Nephron (organoid): ENCODE data around the gene GAB1.
A peak's percentile ranks its signal among the peaks of the same experiment; 100 is the strongest.

Experiments
- H3K27ac Mint-ChIP-seq, 3 experiments: 2 replicates each; pipeline ENCODE4 v1.8.0; 2020; ENCODE audit warnings: mixed read lengths in 3 of 3, mild to moderate bottlenecking in 2 of 3, moderate library complexity in 1 of 3
- H3K27me3 Mint-ChIP-seq: 2 replicates; pipeline ENCODE4 v1.8.0; 2021; ENCODE audit warnings: low read depth, mild to moderate bottlenecking, moderate library complexity, mixed read lengths
- H3K36me3 Mint-ChIP-seq: 2 replicates; pipeline ENCODE4 v1.8.0; 2020; ENCODE audit warnings: low read depth, mixed read lengths
- H3K4me1 Mint-ChIP-seq: 2 replicates; pipeline ENCODE4 v1.8.0; 2020; ENCODE audit warnings: mixed read lengths
- H3K4me3 Mint-ChIP-seq, 3 experiments: 2 replicates each; pipeline ENCODE4 v1.8.0; 2020; ENCODE audit warnings: mild to moderate bottlenecking in 3 of 3, mixed read lengths in 3 of 3, moderate library complexity in 2 of 3
- H3K9me3 Mint-ChIP-seq: 2 replicates; pipeline ENCODE4 v1.8.0; 2020; ENCODE audit warnings: mixed read lengths
- TF ChIP-seq, protein P1 (sequence below), 3 experiments: fragments of 200-600 bp; sonication (generic); IDR thresholded peaks; one replicate each; pipeline ENCODE4 v1.5.0; 2021; ENCODE audit warnings: antibody characterized with exemption in 3 of 3; ENCODE audit not compliant: unreplicated experiment in 3 of 3

The GAB1 gene

DNA sequence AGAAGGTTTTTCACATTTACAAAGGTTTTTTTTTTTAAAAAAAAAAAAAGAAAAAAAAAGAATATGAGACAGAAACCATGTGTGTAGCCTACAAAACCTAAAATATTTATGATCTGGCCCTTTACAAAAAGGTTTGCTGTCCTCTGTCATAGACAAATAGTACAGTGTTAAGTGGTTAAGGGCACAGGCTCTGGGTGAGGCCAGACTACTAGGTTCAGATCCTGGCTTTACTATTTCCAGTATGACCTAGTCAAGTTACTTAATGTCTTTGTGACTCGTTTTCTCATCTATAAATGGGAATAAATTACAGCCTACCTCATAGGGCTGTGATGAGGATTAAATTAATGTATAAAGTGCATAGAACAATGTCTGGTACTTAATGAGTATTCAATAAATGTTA, 56.5 kb downstream of the GAB1 start:
- Mint-ChIP-seq H3K36me3 (no peaks in the 10 kb centered on the region), H3K27ac (no peak overlapping the region), H3K4me3 (no peak overlapping the region), H3K27me3 (no peaks in the 10 kb centered on the region), H3K4me1 (peaks cover 63% of the 10 kb centered on the region), H3K9me3 (no peaks in the 10 kb centered on the region)
- TF ChIP-seq, protein P1, sequence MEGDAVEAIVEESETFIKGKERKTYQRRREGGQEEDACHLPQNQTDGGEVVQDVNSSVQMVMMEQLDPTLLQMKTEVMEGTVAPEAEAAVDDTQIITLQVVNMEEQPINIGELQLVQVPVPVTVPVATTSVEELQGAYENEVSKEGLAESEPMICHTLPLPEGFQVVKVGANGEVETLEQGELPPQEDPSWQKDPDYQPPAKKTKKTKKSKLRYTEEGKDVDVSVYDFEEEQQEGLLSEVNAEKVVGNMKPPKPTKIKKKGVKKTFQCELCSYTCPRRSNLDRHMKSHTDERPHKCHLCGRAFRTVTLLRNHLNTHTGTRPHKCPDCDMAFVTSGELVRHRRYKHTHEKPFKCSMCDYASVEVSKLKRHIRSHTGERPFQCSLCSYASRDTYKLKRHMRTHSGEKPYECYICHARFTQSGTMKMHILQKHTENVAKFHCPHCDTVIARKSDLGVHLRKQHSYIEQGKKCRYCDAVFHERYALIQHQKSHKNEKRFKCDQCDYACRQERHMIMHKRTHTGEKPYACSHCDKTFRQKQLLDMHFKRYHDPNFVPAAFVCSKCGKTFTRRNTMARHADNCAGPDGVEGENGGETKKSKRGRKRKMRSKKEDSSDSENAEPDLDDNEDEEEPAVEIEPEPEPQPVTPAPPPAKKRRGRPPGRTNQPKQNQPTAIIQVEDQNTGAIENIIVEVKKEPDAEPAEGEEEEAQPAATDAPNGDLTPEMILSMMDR (IDR thresholded peaks at IDR 0.05; ENCODE audit: unreplicated experiment in 3 of 3), result no peak

DNA sequence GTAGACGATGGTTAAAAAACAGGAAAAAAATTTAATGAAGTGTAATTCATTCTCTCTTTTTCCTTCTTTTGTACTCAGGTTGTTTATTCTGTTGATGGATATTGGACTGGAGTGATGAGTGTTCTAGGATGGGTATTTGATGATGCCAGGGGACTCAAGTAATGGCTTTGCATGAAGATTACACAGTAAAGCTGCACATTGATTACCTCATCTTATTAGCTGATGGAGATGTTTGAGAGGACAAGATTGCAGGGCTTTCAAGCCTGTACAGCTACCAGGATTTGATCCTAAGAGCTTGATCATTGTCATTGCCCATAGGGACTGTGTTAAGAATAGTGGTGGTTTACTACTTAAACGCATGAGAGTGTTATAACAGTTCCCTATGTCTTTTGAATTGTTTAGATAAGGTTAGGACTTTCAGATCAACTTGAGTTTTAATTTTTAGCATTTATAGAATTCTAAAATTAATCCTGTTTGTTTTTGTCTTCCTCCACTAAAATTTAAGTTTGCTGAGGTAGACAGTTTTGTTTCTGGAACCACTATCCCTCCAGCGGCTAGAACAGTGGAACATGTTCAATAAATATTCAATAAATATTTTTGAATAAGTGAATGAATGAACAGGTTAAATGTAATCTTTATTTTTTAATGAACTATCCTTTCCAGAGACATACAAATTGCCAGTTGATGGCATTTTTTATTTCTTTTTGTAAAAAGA, 58.2 kb downstream of the GAB1 start:
- no peaks in the 10 kb centered on the region for H3K9me3 Mint-ChIP-seq
- TF ChIP-seq, protein P1 (IDR thresholded peaks at IDR 0.05; ENCODE audit: unreplicated experiment in 3 of 3), result no peak
- H3K27me3 Mint-ChIP-seq, result no peaks in the 10 kb centered on the region
- H3K4me3 Mint-ChIP-seq, result no peak overlapping the region
- H3K27ac Mint-ChIP-seq, result no peak overlapping the region
- H3K4me1 Mint-ChIP-seq, result peaks cover 54% of the 10 kb centered on the region
- no peaks in the 10 kb centered on the region for H3K36me3 Mint-ChIP-seq

DNA sequence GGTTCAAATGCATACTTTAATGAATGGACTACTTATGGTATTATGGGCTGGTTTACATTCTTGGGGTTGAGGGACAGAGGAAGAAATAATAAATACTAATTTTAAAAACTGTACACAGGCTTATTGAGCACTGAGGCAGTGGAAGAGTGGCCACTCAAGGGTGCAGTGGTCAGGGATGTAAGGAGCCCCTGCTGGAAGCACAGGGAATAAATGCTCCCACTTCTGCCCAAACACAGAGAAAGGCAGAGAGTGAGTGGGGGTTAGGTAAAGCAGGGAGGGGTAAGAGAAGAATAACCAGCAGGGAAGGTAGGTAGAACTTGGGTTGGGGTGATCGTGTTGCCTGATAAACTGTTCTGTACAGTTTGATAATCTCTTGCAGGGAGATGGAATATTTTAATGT, 60.0 kb downstream of the GAB1 start:
- Mint-ChIP-seq H3K27ac (peak overlapping the region; percentile 16 to 65 (median 43)), H3K27me3 (no peaks in the 10 kb centered on the region), H3K9me3 (no peaks in the 10 kb centered on the region), H3K36me3 (no peaks in the 10 kb centered on the region), H3K4me1 (peaks cover 41% of the 10 kb centered on the region), H3K4me3 (no peak overlapping the region)
- TF ChIP-seq, protein P1 (IDR thresholded peaks at IDR 0.05; ENCODE audit: unreplicated experiment in 3 of 3), result no peak

DNA sequence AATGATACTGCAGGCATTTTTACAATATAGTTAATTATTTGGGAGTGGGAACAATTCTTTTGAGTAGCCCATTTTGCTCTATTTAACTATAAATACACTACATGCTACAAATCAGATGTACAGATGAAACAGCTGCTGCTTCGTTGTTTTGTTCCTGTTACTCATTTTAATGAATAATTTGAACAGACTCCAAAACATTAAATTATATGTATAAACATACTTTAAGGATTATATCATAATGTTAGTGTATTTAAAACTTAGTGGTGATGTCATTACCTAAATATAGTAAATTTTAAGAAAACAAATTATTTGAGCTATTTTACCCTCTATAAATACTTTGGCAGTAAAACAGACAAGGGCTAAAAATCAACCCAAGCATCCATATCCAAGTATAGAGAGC, 60.7 kb downstream of the GAB1 start:
- H3K4me1 Mint-ChIP-seq, result peaks cover 38% of the 10 kb centered on the region
- H3K36me3 Mint-ChIP-seq, result no peaks in the 10 kb centered on the region
- H3K27me3 Mint-ChIP-seq, result no peaks in the 10 kb centered on the region
- H3K27ac Mint-ChIP-seq, result peak overlapping the region; percentile 49 to 65 (median 49)
- H3K4me3 Mint-ChIP-seq, result no peak overlapping the region
- H3K9me3 Mint-ChIP-seq, result no peaks in the 10 kb centered on the region
- TF ChIP-seq, protein P1 (IDR thresholded peaks at IDR 0.05; ENCODE audit: unreplicated experiment in 3 of 3), result no peak

DNA sequence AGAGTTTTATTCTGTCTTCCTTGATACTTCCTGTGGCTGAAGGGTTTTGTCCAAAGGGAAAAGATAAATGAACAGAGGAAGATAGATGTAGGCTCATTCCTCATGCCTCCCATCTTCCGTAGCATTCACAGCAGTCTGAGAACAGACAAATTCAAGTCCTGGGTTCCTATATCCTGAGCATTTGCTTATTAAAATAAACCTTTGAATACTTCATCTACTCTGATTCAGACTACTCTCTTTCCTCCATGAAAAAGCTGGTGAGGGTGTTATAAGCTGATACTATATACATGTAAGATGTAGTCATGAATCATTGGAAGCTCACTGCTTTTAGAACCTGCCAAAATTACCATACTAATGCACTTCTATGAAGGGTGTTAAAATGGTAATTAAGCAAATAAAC, 61.2 kb downstream of the GAB1 start:
- no peaks in the 10 kb centered on the region for H3K9me3 Mint-ChIP-seq
- TF ChIP-seq, protein P1 (IDR thresholded peaks at IDR 0.05; ENCODE audit: unreplicated experiment in 3 of 3), result no peak
- H3K27me3 Mint-ChIP-seq, result no peaks in the 10 kb centered on the region
- peak overlapping the region; percentile 47 to 49 (median 49) for H3K27ac Mint-ChIP-seq
- H3K4me3 Mint-ChIP-seq, result no peak overlapping the region
- no peaks in the 10 kb centered on the region for H3K36me3 Mint-ChIP-seq
- peaks cover 38% of the 10 kb centered on the region for H3K4me1 Mint-ChIP-seq
